Effector memory CD8-positive, alpha-beta T cell (primary cell): ENCODE results near the gene NUP188.

Experiments used
- ATAC-seq: fragments of 150-1000 bp; cut with Tn5 transposase; replicated peaks from 2 replicates; pipeline ENCODE4 v1.10.0; 2021; ENCODE audit warnings: mild to moderate bottlenecking, moderate library complexity
- DNase-seq, 3 experiments: peaks; one replicate each; pipeline ENCODE4 v3.0.0; 2021
- H3K27ac Mint-ChIP-seq, 2 donors: one replicate each; pipeline ENCODE4 v1.8.0; 2022; ENCODE audit warnings: mild to moderate bottlenecking in 2 of 2, mixed read lengths in 2 of 2, moderate library complexity in 2 of 2
- H3K27me3 Mint-ChIP-seq, 2 donors: one replicate each; pipeline ENCODE4 v1.8.0; 2022; ENCODE audit warnings: mixed read lengths in 2 of 2
- H3K36me3 Mint-ChIP-seq: one replicate; pipeline ENCODE4 v1.8.0; 2022; ENCODE audit warnings: mild to moderate bottlenecking, moderate library complexity, mixed read lengths; ENCODE audit not compliant: insufficient read depth
- H3K4me1 Mint-ChIP-seq, 2 donors: one replicate each; pipeline ENCODE4 v1.8.0; 2022; ENCODE audit warnings: low read depth in 2 of 2, mixed read lengths in 2 of 2
- H3K4me3 Mint-ChIP-seq, 2 donors: one replicate each; pipeline ENCODE4 v1.8.0; 2022; ENCODE audit warnings: mild to moderate bottlenecking in 2 of 2, mixed read lengths in 2 of 2, moderate library complexity in 2 of 2
- H3K9me3 Mint-ChIP-seq, 2 donors: one replicate each; pipeline ENCODE4 v1.8.0; 2022; ENCODE audit warnings: mixed read lengths in 2 of 2

NUP188 gene

DNA sequence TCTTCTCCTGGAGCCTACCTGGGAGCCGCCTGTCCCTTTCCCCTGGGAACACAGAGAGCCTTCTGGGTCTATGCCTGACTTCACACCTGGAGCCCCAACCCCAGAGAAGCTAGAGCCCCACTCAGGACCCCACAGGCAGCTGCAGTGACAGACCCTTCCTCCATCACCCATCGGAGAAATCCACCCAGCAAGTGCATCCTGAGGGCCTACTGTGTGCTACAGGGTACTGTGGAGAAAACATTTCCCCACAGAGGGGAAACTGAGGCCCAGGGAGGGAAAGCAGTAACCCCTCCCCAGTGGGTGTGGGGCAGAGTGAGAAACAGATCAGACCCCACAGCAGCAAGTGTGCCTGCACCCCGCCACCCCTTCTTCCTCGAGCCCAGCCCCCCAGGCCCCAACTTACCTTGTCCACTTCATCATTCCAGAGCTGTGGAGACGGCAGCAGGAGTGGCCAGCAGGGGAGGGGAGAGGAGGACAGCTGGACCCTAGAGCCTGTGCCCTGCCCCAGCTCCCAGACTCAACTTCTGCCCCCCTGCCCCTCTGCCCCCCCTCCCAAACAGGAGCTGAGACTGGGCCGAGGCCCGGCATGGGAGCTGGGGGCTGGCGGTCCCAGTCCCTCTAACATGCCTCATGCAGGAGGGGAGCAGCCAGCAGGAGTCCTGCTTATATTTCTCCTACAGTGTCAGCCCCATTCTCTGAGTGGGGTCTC lies 62.9 kb downstream of the NUP188 start:
- Mint-ChIP-seq H3K36me3 (peaks cover 17% of the 10 kb centered on the region), H3K9me3 (no peaks in the 10 kb centered on the region), H3K4me3 (no peak overlapping the region), H3K27ac (no peak overlapping the region), H3K27me3 (no peaks in the 10 kb centered on the region), H3K4me1 (peaks cover 0 to 4% of the 10 kb centered on the region in 2 donors)
- DNase-seq: no peak
- no peak for ATAC-seq

DNA sequence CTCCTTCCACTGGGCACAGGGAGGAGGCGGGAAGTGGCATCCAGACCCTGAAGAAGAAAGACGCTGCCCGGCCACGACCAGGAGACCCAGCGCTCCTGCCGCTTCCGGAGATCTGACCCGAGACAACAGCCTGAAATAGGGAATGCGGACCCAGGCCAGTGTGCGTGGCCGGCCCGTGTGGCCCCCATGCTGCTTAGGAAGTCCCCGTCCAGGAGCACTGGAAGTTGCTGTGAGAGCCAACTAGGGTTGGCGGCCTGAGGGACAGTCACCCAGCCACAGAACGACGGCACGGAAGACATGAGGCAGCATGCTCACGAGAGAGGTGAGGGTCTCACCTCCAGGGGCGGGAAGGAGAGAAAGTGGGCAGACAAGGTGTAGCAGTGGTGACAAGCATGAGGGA lies 63.7 kb downstream of the NUP188 start:
- H3K4me3 Mint-ChIP-seq: no peak overlapping the region
- peaks cover 15% of the 10 kb centered on the region for H3K36me3 Mint-ChIP-seq
- H3K27ac Mint-ChIP-seq: no peak overlapping the region
- ATAC-seq (no peak), DNase-seq (no peak)
- no peaks in the 10 kb centered on the region for H3K27me3 Mint-ChIP-seq
- no peaks in the 10 kb centered on the region for H3K9me3 Mint-ChIP-seq
- peaks cover 0 to 4% of the 10 kb centered on the region in 2 donors for H3K4me1 Mint-ChIP-seq

DNA sequence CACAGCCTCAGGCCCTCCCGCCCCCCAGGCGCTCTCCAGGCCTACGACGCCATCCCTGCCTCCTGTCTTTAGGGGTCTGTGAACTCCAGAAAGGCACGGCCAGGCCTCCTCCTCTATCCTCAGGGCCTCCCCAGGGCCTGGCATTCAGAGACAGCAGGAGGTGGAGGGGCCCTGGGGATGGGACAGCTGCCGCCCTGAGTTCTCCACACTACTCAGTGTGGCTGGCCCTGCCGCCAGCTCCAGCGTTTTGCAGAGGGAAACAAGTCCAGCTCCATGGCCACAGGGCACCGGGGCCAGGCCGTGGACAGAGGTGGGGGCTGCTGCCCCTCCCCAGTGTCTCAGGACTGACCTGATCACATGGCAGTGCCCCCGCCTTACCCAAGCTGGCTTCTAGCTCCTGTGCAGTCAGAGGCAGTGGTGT lies 64.3 kb downstream of the NUP188 start:
- H3K27me3 Mint-ChIP-seq: no peaks in the 10 kb centered on the region
- H3K27ac Mint-ChIP-seq: peak overlapping the region in 1 of 2 donors; percentile 35
- no peak for DNase-seq
- H3K36me3 Mint-ChIP-seq: peaks cover 12% of the 10 kb centered on the region
- H3K9me3 Mint-ChIP-seq: no peaks in the 10 kb centered on the region
- no peak for ATAC-seq
- no peaks in the 10 kb centered on the region for H3K4me1 Mint-ChIP-seq
- H3K4me3 Mint-ChIP-seq: no peak overlapping the region

DNA sequence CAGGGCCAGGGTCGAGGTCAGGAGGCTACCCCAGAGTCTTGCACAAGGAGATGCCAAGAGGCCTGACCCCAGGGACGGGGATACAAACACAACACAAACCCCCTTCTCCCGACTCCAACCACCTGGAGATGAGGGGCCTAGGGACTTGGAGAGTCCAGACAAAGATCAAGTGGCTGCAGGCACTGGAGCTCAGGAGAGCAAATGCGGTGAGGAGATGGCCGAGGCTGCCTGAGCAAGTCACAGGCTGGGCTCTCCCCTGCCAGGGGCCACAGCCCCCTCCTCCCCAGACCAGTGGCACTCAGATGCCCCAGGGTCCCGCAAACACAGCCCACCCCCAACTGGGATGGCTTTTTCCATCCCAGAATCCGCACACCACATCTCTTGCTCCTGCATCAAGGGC lies 64.8 kb downstream of the NUP188 start:
- H3K27me3 Mint-ChIP-seq: no peaks in the 10 kb centered on the region
- H3K4me3 Mint-ChIP-seq: no peak overlapping the region
- DNase-seq (no peak), ATAC-seq (no peak)
- peaks cover 12% of the 10 kb centered on the region for H3K36me3 Mint-ChIP-seq
- peak overlapping the region in 1 of 2 donors; percentile 35 for H3K27ac Mint-ChIP-seq
- no peaks in the 10 kb centered on the region for H3K9me3 Mint-ChIP-seq
- no peaks in the 10 kb centered on the region for H3K4me1 Mint-ChIP-seq

- H3K4me3 Mint-ChIP-seq: no peak overlapping the region
- no peaks in the 10 kb centered on the region for H3K4me1 Mint-ChIP-seq
Observed at GRCh38 chr9:129012893-129013448, 65.5 kb downstream of the NUP188 start.

DNA sequence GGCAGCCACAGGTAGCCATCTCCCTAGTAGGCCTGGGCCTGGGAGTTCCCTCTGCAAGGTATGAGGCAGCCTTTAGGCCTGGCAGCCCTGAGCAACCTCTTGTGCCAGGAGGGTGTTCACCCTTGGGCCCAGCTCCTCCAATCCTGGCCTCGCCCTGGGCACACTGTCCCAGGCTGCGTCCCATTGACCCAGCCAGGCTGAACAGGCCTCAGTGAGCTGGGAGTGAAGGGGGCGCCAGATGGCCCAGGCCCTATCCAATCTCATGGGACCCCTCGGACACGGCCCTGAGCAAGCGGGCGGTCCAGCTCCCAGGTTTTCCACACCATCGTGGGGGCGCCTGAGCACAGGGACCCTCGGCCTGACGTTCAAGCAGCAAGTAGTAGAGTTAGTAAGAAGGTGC lies 66.2 kb downstream of the NUP188 start:
- Mint-ChIP-seq H3K9me3 (no peaks in the 10 kb centered on the region), H3K27ac (no peak overlapping the region), H3K4me3 (no peak overlapping the region), H3K36me3 (peaks cover 20% of the 10 kb centered on the region), H3K27me3 (no peaks in the 10 kb centered on the region), H3K4me1 (no peaks in the 10 kb centered on the region)
- no peak for DNase-seq
- ATAC-seq: no peak

More at GRCh38 chr9:129012893-129013448, 65.5 kb downstream of the NUP188 start:
- no peak overlapping the region for H3K27ac Mint-ChIP-seq
- DNase-seq (no peak), ATAC-seq (no peak)
- peaks cover 13% of the 10 kb centered on the region for H3K36me3 Mint-ChIP-seq
- H3K27me3 Mint-ChIP-seq: no peaks in the 10 kb centered on the region
- H3K9me3 Mint-ChIP-seq: no peaks in the 10 kb centered on the region

DNA sequence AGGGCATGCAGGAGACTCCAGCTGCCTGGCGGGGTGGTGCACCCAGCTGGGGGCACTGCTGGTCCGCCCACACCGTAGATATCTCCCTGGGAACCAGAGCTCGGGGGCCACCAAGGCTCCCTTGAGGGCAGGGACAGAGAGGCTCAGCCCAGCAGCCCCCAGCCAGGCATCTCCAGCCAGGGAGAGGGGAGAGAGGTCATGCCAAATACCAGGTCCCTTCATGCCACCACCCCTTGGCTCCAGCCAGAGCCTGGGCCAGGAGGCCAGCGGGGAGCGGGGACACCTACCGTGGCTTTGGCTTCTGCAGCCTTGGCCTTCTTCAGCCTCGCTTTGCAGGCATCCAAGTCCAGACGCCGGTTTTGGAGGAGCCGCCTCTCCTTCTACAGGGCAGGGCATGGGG lies 66.6 kb downstream of the NUP188 start:
- Mint-ChIP-seq H3K4me1 (no peaks in the 10 kb centered on the region), H3K4me3 (no peak overlapping the region), H3K9me3 (no peaks in the 10 kb centered on the region), H3K27ac (no peak overlapping the region), H3K27me3 (no peaks in the 10 kb centered on the region), H3K36me3 (peaks cover 24% of the 10 kb centered on the region)
- DNase-seq (no peak), ATAC-seq (no peak)

GRCh38 chr9:129014608-129015007 lies 67.1 kb downstream of the NUP188 start:
- H3K36me3 Mint-ChIP-seq: peaks cover 29% of the 10 kb centered on the region
- H3K4me3 Mint-ChIP-seq: no peak overlapping the region
- no peak overlapping the region for H3K27ac Mint-ChIP-seq
- no peak for ATAC-seq
- H3K9me3 Mint-ChIP-seq: no peaks in the 10 kb centered on the region
- H3K4me1 Mint-ChIP-seq: no peaks in the 10 kb centered on the region
- H3K27me3 Mint-ChIP-seq: no peaks in the 10 kb centered on the region
- no peak for DNase-seq

GRCh38 chr9:129021091-129021490 lies 73.6 kb downstream of the NUP188 start:
- peak overlapping the region in 1 of 2 donors; percentile 69 for H3K27ac Mint-ChIP-seq
- peaks cover 29% of the 10 kb centered on the region for H3K36me3 Mint-ChIP-seq
- no peak for ATAC-seq

GRCh38 chr9:129022037-129022436 lies 74.5 kb downstream of the NUP188 start:
- H3K36me3 Mint-ChIP-seq: peaks cover 29% of the 10 kb centered on the region
- H3K4me1 Mint-ChIP-seq: peaks cover 20 to 23% of the 10 kb centered on the region in 2 donors
- DNase-seq: no peak
- H3K27me3 Mint-ChIP-seq: no peaks in the 10 kb centered on the region
- H3K9me3 Mint-ChIP-seq: no peaks in the 10 kb centered on the region
- no peak overlapping the region for H3K4me3 Mint-ChIP-seq
- H3K27ac Mint-ChIP-seq: peak overlapping the region; percentile 69 to 81
- ATAC-seq: no peak

More at GRCh38 chr9:129021091-129021490, 73.6 kb downstream of the NUP188 start:
- Mint-ChIP-seq H3K27me3 (no peaks in the 10 kb centered on the region), H3K9me3 (no peaks in the 10 kb centered on the region), H3K4me1 (peaks cover 17 to 20% of the 10 kb centered on the region in 2 donors), H3K4me3 (no peak overlapping the region)
- DNase-seq: no peak

DNA sequence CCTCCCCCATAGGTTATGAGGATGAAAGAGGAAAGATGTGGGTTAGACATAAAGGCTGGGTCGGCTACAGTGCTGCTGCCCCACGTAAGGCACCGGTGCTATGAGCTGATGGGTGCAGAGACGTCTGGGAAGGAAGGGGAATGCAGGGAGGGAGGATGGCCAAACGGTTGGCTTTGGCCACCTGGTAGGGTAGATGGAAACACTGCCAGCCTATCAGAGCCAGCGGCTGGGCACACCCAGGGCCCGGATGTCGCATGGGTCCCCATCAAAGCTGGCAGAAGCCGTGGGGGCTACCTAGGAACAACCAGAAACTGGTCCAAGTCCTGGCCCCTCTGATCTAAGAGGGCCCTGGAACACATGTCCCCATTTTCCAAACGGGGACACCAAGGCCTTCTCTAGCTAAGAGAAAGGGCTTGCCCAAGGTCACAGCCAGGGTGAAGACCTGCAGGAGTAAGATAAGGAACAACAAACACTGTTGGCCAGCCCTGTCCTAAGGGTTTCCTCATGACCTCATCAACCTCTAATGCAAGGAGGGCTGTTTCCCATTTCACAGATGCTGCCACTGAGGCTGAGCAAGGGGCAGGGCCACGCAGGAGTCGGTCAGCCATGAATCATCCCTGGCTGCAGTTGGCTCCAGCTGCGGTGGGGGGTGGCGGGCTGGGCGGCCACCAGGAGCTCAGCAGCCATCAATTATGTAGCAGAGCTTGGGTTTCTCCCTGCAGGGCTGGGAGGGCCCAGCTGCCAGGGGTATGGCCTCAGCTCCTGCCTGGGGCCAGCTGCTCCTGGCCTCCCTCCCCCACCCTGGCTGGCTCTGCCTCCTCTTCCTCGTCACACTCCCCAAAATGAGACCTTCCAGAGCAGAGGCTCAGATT lies 75.8 kb downstream of the NUP188 start:
- ATAC-seq (no peak), DNase-seq (no peak)
- Mint-ChIP-seq H3K9me3 (no peaks in the 10 kb centered on the region), H3K4me3 (no peak overlapping the region), H3K36me3 (peaks cover 29% of the 10 kb centered on the region), H3K27ac (peak overlapping the region in 1 of 2 donors; percentile 69), H3K4me1 (peaks cover 24 to 28% of the 10 kb centered on the region in 2 donors), H3K27me3 (no peaks in the 10 kb centered on the region)

DNA sequence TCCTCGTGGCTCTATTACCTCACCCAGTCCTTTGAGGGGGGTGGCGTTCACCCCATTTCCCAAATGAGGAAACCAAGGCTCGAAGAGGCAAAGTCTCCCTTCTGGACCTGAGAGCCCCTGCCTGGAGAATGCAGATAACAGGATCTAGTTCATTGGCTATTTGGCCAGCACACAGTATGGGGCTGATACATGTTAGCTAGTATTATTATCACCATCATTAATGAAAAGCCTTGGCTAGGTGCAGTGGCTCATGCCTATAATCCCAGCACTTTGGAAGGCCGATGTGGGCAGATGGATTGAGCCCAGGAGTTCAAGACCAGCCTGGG lies 76.4 kb downstream of the NUP188 start:
- DNase-seq: no peak
- no peaks in the 10 kb centered on the region for H3K27me3 Mint-ChIP-seq
- H3K4me3 Mint-ChIP-seq: no peak overlapping the region
- H3K4me1 Mint-ChIP-seq: peaks cover 24 to 28% of the 10 kb centered on the region in 2 donors
- H3K36me3 Mint-ChIP-seq: peaks cover 23% of the 10 kb centered on the region
- ATAC-seq: no peak
- no peaks in the 10 kb centered on the region for H3K9me3 Mint-ChIP-seq
- H3K27ac Mint-ChIP-seq: peak overlapping the region in 1 of 2 donors; percentile 62

DNA sequence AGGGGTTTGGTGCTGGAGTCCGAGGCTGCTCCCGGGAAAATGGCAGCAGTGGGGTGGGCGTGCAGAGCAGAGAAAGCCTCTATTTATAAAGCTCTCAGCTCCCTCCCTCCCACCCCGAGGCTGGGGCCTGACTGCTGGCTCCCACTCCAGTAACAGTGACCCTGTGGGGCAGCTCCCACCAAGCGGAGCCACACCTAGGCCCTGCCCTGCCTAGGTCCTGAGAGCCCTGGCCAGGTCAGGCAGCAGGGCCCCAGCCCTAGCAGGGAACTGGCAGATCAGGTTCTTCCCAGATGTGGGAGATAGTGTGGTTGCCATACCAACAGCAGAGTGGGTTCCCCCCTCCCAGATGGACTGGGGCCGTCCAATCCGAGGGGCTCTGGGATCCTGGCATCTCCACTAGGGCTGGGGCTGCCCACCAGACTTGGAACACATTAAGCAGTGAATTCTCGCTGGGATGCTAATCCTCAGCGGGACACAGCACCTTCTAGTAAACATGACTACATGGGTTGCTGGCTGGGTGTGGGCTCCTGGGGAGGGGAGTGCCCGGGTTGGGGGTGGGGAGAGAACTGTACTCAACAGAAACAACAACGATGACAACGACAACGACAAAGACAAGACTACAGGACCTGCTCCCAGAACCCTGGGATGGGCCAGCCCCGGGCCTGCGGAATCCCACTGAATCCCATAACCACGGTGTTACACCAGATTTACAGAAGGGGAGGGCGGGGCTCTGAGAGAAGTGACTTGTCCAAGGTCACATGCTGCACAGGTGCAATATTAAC lies 79.1 kb downstream of the NUP188 start:
- peak overlapping the region in 1 of 2 donors; percentile 66 for H3K27ac Mint-ChIP-seq
- H3K4me3 Mint-ChIP-seq: peak overlapping the region; percentile 83 to 86
- ATAC-seq (no peak), DNase-seq (no peak)
- H3K4me1 Mint-ChIP-seq: peaks cover 20 to 31% of the 10 kb centered on the region in 2 donors
- no peaks in the 10 kb centered on the region for H3K9me3 Mint-ChIP-seq
- peaks cover 7% of the 10 kb centered on the region for H3K36me3 Mint-ChIP-seq
- H3K27me3 Mint-ChIP-seq: no peaks in the 10 kb centered on the region
